Thymus (tissue), 11 donors: ENCODE measurements around the gene RET. TPM values are rescaled to one million over a fixed set of nuclear protein-coding genes. Genes with fewer than 3 reads are reported as not detected.
"Not testable (repeated sequence)": the region's sequence is repeated elsewhere in the genome, so short reads cannot be mapped to it uniquely, and the experiment has no call there.

ENCODE experiments used
- DNase-seq, 9 donors: peaks; one replicate each; pipeline ENCODE4 v3.0.0-alpha.2; 2013; ENCODE audit warnings: low spot score in 9 of 9, low read depth in 6 of 9, missing footprints in 1 of 9
- H3K27ac ChIP-seq, 2 donors: one replicate each; pipeline ENCODE4 v1.5.1; 2013; ENCODE audit warnings: control low read depth in 1 of 2, low read depth in 1 of 2, low read length in 1 of 2, mild to moderate bottlenecking in 1 of 2, moderate library complexity in 1 of 2
- H3K27me3 ChIP-seq, 2 donors: one replicate each; pipeline ENCODE4 v1.5.1; 2013; ENCODE audit warnings: low read length in 1 of 2; ENCODE audit not compliant: control insufficient read depth in 2 of 2, insufficient read depth in 1 of 2
- H3K36me3 ChIP-seq, 2 donors: one replicate each; pipeline ENCODE4 v1.5.1; 2013; ENCODE audit warnings: low read length in 1 of 2, mild to moderate bottlenecking in 1 of 2, moderate library complexity in 1 of 2; ENCODE audit not compliant: control insufficient read depth in 2 of 2, insufficient read depth in 2 of 2
- H3K4me1 ChIP-seq, 2 donors: one replicate each; pipeline ENCODE4 v1.5.1; 2013; ENCODE audit warnings: low read length in 2 of 2; ENCODE audit not compliant: control insufficient read depth in 2 of 2, insufficient read depth in 2 of 2
- H3K4me3 ChIP-seq, 2 donors: one replicate each; pipeline ENCODE4 v1.5.1; 2013; ENCODE audit warnings: low read length in 2 of 2, control low read depth in 1 of 2, mild to moderate bottlenecking in 1 of 2
- H3K9me3 ChIP-seq, 2 donors: one replicate each; pipeline ENCODE4 v1.5.1; 2013; ENCODE audit warnings: low read length in 1 of 2, mild to moderate bottlenecking in 1 of 2; ENCODE audit not compliant: control insufficient read depth in 2 of 2, insufficient read depth in 1 of 2
- WGBS: extraction: QIAGEN DNeasy Blood & Tissue Kit; methylation state at CpG from one replicate; pipeline ENCODE4 v1.1.7; 2013; 5-methylcytosine and 5-hydroxymethylcytosine counted together
- polyA plus RNA-seq: library from polyadenylated mRNA; stranded (reverse); fragments of 200-250 nt; gene quantifications from one replicate; pipeline ENCODE4 v1.2.3, GENCODE V29; 2013
- total RNA-seq: library from RNA; stranded (reverse); fragments of 120-200 nt; gene quantifications from one replicate; pipeline ENCODE4 v1.2.4, GENCODE V29; 2013
- donor health status: healthy.

The RET gene
- total and polyA plus RNA-seq, 2 donors: 0.33 to 0.37 TPM

DNA sequence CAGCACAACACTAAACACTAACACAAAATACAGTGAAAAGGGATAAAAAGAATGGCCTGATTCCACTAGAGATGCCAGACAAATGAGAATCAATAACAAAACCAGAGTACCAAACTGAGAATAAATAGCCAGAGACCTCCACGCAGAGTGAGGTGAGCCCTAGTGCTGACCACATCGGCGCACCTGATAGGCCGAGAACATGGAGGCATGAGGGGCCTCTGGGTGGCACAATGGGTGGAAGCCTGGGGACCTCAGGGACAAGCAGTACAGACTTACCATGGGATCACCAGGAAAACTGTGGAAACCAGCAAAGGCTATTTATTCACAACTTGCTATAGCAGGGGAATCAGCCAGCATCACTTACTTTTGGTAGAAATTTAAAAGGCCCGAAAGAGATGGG is 59.6 kb downstream of the RET start:
- Histone ChIP-seq H3K9me3 (no peaks in the 10 kb centered on the region), H3K4me3 (no peak overlapping the region), H3K36me3 (no peaks in the 10 kb centered on the region), H3K4me1 (peaks cover 16 to 19% of the 10 kb centered on the region in 2 donors), H3K27me3 (no peaks in the 10 kb centered on the region), H3K27ac (no peak overlapping the region)
- 99% methylated on average over 5 of the region's 5 CpGs for WGBS
- no peak for DNase-seq

DNA sequence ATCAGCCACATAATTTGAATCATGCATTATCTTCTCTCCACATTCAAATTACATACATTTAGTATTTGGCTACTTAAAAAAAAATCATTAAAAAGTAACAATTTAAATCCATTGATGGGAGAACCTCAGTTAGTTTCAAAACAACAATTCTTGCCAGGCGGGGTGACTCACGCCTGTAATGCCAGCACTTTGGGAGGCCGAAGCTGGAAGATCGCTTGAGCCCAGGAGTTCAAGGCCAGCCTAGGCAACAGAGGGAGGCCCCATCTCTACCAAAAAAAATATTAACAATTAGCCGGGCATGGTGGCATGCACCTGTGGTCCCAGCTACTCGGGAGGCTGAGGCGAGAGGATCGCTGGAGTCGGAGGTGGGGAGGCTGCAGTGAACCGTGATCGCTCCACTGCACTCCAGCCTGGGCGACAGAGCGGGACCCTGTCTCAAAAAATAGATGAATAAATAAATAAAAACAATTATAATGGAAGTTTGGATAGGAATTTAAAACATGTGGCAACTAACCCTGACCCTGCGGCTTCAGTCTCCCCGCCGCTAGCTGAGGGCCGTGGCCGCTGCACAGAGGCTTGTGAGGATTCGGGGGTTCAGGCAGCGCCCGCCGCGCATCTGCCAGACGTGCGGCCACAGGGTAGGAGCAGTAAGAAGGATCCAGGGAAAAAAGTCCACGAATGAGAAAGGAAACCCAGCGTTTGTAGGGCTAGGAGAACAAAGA is 60.3 kb downstream of the RET start:
- no peaks in the 10 kb centered on the region for H3K27me3 ChIP-seq
- peaks cover 20 to 24% of the 10 kb centered on the region in 2 donors for H3K4me1 ChIP-seq
- no peak for DNase-seq
- WGBS: 52% methylated on average over 27 of the region's 27 CpGs
- no peaks in the 10 kb centered on the region for H3K36me3 ChIP-seq
- peak overlapping the region; percentile 74 to 76 for H3K4me3 ChIP-seq
- H3K9me3 ChIP-seq: no peaks in the 10 kb centered on the region
- peak overlapping the region; percentile 92 to 95 for H3K27ac ChIP-seq

DNA sequence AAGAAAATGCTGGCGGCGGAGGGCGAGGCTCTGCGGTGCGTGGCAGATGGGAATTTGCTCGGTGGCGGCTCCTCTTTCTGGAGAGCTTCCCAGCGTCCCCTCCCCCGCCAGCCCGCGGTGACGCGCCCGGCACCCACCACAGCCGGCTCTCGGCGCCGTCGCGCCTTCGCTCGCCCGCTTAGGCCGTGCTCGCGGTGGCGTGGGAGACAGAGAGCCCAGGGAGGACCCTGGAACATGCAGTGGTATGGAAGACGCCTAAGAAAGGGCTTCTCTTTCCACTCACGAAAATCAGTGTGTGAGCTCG is 60.8 kb downstream of the RET start:
- 0% methylated on average over 30 of the region's 30 CpGs for WGBS
- Histone ChIP-seq H3K36me3 (no peaks in the 10 kb centered on the region), H3K27me3 (no peaks in the 10 kb centered on the region), H3K27ac (peak overlapping the region; percentile 92 to 95), H3K4me3 (peak overlapping the region; percentile 74 to 76), H3K4me1 (peaks cover 23 to 24% of the 10 kb centered on the region in 2 donors), H3K9me3 (no peaks in the 10 kb centered on the region)
- peak in 6 of 9 donors; percentile 14 to 79 (median 44) for DNase-seq

DNA sequence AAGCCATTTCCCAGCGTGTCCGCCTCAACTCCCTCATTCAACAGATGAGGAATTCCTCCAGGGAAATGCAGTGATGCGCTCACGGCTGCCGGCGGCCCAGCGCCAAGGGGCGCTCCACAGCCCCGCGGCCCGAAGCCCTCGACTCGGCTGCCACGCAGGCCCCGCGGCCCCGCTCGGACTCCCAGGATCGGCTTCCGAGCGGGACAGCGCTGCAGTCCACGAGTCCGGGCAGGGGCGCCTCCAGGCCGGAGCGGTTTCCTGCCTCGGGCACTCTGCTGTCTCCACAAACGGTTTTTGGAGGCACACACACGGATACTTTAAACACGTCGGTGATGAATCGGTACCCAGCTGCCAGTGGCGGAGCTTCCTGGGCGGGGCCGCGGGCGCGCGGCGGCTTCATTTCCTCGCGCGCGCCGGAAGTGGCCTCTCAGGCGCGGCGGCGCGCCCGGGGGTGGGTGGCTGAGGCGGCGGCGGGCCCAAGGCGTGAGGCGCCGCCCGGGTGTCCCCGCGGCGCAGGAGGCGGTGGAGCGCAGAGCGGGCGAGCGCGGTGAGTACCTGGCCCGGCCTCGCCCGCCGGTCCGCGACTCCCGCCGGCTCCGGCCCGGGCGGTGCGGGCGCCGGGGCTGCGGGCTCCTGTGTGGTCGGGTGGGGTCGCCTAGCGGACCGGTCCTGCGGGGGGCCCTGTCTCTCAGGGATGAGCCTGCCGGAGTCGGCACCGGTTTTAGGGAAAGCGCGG is 61.3 kb downstream of the RET start, which contains the start of gene CSGALNACT2:
TSS of gene CSGALNACT2 (plus strand) at position 425 of the 736 bp plus-strand sequence. CDS start 16,705 bp downstream, outside the sequence.
- WGBS: under 1% methylated on average over 93 of the region's 93 CpGs
- Histone ChIP-seq H3K9me3 (no peaks in the 10 kb centered on the region), H3K4me3 (peak within 1 kb of the TSS; percentile 76 to 82), H3K4me1 (peaks cover 23 to 24% of the 10 kb centered on the region in 2 donors), H3K36me3 (no peaks in the 10 kb centered on the region), H3K27me3 (no peaks in the 10 kb centered on the region), H3K27ac (peak within 1 kb of the TSS; percentile 92 to 95)
- peak; percentile 72 to 95 (median 88) for DNase-seq

DNA sequence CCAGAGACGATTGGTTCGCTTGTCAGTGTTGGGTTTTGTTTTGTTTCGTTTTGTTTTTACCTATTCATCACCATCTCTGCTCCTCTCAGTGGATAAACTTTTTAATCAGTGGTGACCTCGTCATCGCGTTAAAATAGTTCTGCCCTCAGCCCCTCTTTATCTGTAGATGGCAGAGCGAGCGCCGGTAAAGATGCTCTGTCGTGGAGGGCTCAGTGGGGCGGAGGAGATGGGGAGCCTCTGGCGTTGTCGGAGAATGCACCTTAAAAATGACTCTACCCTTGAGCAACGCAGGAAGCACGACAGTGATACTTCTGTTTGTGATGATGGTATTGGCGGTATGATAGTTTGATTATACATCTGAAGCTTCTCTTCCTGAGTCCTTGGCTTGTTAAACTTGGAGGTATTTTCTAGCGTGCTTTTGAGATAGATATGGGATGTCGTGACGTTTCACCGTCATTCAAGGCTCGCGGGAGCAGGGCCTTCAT is 61.9 kb downstream of the RET start:
- Histone ChIP-seq H3K4me1 (peaks cover 23 to 24% of the 10 kb centered on the region in 2 donors), H3K9me3 (no peaks in the 10 kb centered on the region), H3K36me3 (no peaks in the 10 kb centered on the region), H3K4me3 (peak overlapping the region; percentile 76 to 82), H3K27me3 (no peaks in the 10 kb centered on the region), H3K27ac (peak overlapping the region; percentile 91 to 92)
- peak in 8 of 9 donors; percentile 46 to 79 (median 52) for DNase-seq
- under 1% methylated on average over 22 of the region's 22 CpGs for WGBS

DNA sequence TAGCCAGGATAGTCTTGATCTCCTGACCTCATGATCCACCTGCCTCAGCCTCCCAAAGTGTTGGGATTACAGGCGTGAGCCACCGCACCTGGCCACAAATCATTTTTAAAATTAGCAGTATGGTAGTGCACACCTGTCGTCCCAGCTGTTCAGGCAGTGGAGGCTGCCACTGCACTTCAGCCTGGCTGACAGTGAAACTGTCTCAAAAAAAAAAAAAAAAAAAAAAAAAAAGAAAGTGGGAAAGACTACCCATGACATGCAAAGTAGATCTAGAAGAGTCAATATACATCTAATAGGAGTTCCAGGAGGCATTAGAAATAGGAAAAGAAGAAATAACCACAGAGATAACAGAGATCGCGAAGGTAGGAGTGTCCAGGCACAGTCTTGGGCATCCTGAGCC is 64.6 kb downstream of the RET start:
- 77% methylated on average over 5 of the region's 5 CpGs for WGBS
- Histone ChIP-seq H3K4me3 (no peak overlapping the region), H3K27me3 (no peaks in the 10 kb centered on the region), H3K36me3 (no peaks in the 10 kb centered on the region), H3K27ac (peak overlapping the region in 1 of 2 donors; percentile 7), H3K9me3 (no peaks in the 10 kb centered on the region), H3K4me1 (peaks cover 23 to 24% of the 10 kb centered on the region in 2 donors)
- peak in 1 of 9 donors; percentile 39 for DNase-seq

DNA sequence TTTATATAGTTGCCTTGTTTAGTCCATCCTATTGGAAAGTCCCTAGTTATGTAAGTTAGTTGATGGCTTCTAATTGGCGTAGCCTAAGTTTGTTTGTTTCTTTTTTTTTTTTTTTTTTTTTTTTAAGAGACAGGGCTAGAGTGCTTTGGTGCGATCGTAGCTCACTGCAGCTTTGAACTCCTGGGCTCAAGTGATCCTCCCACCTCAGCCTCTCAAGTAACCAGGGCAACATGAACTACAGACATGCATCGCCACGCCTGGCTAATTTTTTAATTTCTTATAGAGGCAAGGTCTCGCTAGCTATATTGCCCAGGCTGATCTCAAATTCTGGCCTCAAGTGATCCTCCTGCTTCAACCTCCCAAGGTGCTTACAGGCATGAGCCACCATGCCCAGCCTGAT is 68.4 kb downstream of the RET start:
- H3K36me3 ChIP-seq: no peaks in the 10 kb centered on the region
- H3K4me1 ChIP-seq: peaks cover 13% of the 10 kb centered on the region in 2 donors
- peaks cover 0 to 4% of the 10 kb centered on the region in 2 donors for H3K9me3 ChIP-seq
- no peak overlapping the region for H3K27ac ChIP-seq
- H3K27me3 ChIP-seq: no peaks in the 10 kb centered on the region
- no peak for DNase-seq
- no peak overlapping the region for H3K4me3 ChIP-seq
- WGBS: 89% methylated on average over 6 of the region's 6 CpGs

DNA sequence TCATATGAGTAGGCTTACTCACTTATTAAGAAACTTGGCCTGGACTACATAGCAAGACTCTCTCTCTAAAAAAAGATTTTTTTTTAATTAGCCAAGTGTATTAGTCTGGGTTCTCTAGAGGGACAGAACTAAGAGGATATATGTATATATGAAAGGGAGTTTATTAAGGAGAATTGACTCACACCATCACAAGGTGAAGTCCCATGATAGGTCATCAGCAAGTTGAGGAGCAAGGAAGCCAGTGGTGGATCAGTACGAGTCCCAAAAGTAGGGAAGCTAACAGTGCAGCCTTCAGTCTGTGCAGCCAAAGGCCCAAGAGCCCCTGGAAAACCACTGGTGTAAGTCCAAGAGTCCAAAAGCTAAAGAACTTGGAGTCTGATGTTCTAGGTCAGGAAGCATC is 69.1 kb downstream of the RET start:
- H3K4me3 ChIP-seq, H3K27ac ChIP-seq, H3K36me3 ChIP-seq, H3K9me3 ChIP-seq, H3K27me3 ChIP-seq, DNase-seq: not testable (repeated sequence)
- peaks cover 9 to 12% of the 10 kb centered on the region in 2 donors for H3K4me1 ChIP-seq
- WGBS: 96% methylated on average over 1 of the region's 1 CpG

DNA sequence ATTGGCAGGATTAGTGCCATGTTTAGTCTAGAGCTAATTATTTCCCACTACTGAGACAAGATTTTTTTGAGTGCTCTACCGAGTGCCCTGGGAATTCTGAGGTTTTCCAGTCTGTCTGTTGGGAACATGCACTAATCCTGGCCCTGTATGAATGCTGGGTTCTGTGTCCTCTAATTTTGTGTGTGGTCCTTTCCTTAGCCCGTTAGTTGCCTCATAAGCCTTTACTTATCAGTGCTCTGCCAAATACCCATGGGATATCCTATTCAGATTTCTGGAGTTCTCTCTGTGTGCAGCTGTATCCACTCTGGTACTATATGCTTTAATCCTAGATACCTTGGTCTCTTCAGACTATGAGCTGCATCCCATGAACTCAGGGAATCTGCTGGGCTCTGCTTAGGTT is 74.5 kb downstream of the RET start:
- H3K4me1 ChIP-seq: peaks cover 0 to 2% of the 10 kb centered on the region in 2 donors
- 95% methylated on average over 2 of the region's 2 CpGs for WGBS
- no peak for DNase-seq
- no peak overlapping the region for H3K27ac ChIP-seq
- H3K36me3 ChIP-seq: no peaks in the 10 kb centered on the region
- no peak overlapping the region for H3K4me3 ChIP-seq
- H3K9me3 ChIP-seq: peaks cover 0 to 4% of the 10 kb centered on the region in 2 donors
- H3K27me3 ChIP-seq: no peaks in the 10 kb centered on the region
